ENCODE measurements around the gene GGA1. TPM values are rescaled to one million over a fixed set of nuclear protein-coding genes. Genes with fewer than 3 reads are reported as not detected.

Gene GGA1
- total and polyA plus RNA-seq, 9 of the 15 experiments (the other 6 are each of a cell fraction or from before 2014, with no cell fraction given): 1.5 to 69.5 (median 31.6) TPM

DNA sequence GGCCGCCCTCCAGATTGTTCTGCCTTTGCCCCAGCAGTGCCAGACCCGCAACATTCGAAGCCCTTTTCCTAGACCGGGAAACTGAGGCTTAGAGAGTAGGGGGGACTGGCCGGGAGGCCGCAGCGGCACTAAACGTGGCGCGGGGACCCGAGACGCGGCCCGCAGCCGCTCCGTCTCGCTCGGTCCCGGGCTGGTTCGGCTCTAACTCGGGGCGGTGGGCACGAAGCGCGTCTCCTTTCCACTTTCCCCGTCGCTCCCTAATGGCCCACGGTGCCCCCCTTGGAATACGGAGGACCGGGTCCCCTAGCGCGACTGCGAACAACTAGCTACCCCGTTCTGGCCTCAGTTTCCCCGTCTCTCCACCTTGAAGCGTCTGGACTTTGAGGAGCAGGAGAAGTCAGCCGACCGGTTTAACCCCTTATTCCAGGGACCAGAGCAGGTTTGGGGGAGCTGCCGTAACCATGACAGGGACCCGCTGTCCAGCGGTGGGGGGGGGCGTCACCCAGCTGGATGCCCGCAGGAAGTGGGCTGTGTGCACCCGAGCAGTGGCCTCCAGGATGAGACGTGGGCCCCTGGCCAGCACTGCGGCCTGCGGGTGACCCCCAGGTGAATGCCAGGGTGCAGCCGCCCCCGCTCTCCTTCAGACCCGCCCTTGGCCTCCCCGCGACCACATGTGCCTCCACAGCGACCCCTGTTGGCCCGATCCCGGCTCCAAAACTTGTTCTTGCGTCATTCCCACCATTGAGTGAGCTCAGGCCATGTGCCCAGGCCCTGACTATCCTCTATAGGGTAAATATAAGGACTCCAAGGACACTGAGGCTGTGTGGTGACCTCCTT, 47.2 kb upstream of the GGA1 start (continued):
- TF ChIP-seq, protein P1, sequence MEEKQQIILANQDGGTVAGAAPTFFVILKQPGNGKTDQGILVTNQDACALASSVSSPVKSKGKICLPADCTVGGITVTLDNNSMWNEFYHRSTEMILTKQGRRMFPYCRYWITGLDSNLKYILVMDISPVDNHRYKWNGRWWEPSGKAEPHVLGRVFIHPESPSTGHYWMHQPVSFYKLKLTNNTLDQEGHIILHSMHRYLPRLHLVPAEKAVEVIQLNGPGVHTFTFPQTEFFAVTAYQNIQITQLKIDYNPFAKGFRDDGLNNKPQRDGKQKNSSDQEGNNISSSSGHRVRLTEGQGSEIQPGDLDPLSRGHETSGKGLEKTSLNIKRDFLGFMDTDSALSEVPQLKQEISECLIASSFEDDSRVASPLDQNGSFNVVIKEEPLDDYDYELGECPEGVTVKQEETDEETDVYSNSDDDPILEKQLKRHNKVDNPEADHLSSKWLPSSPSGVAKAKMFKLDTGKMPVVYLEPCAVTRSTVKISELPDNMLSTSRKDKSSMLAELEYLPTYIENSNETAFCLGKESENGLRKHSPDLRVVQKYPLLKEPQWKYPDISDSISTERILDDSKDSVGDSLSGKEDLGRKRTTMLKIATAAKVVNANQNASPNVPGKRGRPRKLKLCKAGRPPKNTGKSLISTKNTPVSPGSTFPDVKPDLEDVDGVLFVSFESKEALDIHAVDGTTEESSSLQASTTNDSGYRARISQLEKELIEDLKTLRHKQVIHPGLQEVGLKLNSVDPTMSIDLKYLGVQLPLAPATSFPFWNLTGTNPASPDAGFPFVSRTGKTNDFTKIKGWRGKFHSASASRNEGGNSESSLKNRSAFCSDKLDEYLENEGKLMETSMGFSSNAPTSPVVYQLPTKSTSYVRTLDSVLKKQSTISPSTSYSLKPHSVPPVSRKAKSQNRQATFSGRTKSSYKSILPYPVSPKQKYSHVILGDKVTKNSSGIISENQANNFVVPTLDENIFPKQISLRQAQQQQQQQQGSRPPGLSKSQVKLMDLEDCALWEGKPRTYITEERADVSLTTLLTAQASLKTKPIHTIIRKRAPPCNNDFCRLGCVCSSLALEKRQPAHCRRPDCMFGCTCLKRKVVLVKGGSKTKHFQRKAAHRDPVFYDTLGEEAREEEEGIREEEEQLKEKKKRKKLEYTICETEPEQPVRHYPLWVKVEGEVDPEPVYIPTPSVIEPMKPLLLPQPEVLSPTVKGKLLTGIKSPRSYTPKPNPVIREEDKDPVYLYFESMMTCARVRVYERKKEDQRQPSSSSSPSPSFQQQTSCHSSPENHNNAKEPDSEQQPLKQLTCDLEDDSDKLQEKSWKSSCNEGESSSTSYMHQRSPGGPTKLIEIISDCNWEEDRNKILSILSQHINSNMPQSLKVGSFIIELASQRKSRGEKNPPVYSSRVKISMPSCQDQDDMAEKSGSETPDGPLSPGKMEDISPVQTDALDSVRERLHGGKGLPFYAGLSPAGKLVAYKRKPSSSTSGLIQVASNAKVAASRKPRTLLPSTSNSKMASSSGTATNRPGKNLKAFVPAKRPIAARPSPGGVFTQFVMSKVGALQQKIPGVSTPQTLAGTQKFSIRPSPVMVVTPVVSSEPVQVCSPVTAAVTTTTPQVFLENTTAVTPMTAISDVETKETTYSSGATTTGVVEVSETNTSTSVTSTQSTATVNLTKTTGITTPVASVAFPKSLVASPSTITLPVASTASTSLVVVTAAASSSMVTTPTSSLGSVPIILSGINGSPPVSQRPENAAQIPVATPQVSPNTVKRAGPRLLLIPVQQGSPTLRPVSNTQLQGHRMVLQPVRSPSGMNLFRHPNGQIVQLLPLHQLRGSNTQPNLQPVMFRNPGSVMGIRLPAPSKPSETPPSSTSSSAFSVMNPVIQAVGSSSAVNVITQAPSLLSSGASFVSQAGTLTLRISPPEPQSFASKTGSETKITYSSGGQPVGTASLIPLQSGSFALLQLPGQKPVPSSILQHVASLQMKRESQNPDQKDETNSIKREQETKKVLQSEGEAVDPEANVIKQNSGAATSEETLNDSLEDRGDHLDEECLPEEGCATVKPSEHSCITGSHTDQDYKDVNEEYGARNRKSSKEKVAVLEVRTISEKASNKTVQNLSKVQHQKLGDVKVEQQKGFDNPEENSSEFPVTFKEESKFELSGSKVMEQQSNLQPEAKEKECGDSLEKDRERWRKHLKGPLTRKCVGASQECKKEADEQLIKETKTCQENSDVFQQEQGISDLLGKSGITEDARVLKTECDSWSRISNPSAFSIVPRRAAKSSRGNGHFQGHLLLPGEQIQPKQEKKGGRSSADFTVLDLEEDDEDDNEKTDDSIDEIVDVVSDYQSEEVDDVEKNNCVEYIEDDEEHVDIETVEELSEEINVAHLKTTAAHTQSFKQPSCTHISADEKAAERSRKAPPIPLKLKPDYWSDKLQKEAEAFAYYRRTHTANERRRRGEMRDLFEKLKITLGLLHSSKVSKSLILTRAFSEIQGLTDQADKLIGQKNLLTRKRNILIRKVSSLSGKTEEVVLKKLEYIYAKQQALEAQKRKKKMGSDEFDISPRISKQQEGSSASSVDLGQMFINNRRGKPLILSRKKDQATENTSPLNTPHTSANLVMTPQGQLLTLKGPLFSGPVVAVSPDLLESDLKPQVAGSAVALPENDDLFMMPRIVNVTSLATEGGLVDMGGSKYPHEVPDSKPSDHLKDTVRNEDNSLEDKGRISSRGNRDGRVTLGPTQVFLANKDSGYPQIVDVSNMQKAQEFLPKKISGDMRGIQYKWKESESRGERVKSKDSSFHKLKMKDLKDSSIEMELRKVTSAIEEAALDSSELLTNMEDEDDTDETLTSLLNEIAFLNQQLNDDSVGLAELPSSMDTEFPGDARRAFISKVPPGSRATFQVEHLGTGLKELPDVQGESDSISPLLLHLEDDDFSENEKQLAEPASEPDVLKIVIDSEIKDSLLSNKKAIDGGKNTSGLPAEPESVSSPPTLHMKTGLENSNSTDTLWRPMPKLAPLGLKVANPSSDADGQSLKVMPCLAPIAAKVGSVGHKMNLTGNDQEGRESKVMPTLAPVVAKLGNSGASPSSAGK (IDR thresholded peaks at IDR 0.05): peak; percentile 96
- TF ChIP-seq, protein P2, sequence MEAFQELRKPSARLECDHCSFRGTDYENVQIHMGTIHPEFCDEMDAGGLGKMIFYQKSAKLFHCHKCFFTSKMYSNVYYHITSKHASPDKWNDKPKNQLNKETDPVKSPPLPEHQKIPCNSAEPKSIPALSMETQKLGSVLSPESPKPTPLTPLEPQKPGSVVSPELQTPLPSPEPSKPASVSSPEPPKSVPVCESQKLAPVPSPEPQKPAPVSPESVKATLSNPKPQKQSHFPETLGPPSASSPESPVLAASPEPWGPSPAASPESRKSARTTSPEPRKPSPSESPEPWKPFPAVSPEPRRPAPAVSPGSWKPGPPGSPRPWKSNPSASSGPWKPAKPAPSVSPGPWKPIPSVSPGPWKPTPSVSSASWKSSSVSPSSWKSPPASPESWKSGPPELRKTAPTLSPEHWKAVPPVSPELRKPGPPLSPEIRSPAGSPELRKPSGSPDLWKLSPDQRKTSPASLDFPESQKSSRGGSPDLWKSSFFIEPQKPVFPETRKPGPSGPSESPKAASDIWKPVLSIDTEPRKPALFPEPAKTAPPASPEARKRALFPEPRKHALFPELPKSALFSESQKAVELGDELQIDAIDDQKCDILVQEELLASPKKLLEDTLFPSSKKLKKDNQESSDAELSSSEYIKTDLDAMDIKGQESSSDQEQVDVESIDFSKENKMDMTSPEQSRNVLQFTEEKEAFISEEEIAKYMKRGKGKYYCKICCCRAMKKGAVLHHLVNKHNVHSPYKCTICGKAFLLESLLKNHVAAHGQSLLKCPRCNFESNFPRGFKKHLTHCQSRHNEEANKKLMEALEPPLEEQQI (IDR thresholded peaks at IDR 0.05): no peak
- TF ChIP-seq ZFX (CRISPR knock-in tag; IDR thresholded peaks at IDR 0.05): peak; percentile 80
- TF ChIP-seq RFX5 (IDR thresholded peaks at IDR 0.05; ENCODE audit: low read depth, low read length): no peak
- TF ChIP-seq PHTF2 (CRISPR knock-in tag; IDR thresholded peaks at IDR 0.05): no peak
- no peak for TF ChIP-seq HIVEP1 (CRISPR knock-in tag; IDR thresholded peaks at IDR 0.05)
- peak in 1 of 2 experiments; percentile 63; a peak in 1 of 3 replicates for TF ChIP-seq CBX3 (IDR thresholded peaks at IDR 0.05; ENCODE audit: borderline replicate concordance in 1 of 2, low read length in 2 of 2)
- no peak for TF ChIP-seq NR4A1 (CRISPR knock-in tag; IDR thresholded peaks at IDR 0.05)
- no peak for TF ChIP-seq NR4A1 (tag; IDR thresholded peaks at IDR 0.05)
- no peak for TF ChIP-seq ZNF232 (CRISPR knock-in tag; IDR thresholded peaks at IDR 0.05)
- TF ChIP-seq SP2 (IDR thresholded peaks at IDR 0.05; ENCODE audit: extremely low read depth, low read depth, low read length, poor library complexity, severe bottlenecking): no peak
- no peak for TF ChIP-seq CBX2 (IDR thresholded peaks at IDR 0.05; ENCODE audit: insufficient read depth, low read length, poor library complexity, severe bottlenecking)
- TF ChIP-seq GABPB2 (CRISPR knock-in tag; conservative IDR thresholded peaks at IDR 0.05): no peak

Data from K562 (cell line).